ENCODE measurements around the gene SH3PXD2A. TPM values are rescaled to one million over a fixed set of nuclear protein-coding genes. Genes with fewer than 3 reads are reported as not detected.

The SH3PXD2A gene
- total RNA-seq, 2 experiments from 2014 or later = 10.2 to 10.9 TPM

- no peak for DNase-seq
- Mint-ChIP-seq H3K27me3 (no peaks in the 10 kb centered on the region), H3K27ac (no peak overlapping the region), H3K4me1 (no peaks in the 10 kb centered on the region), H3K9me3 (no peaks in the 10 kb centered on the region), H3K4me3 (no peak overlapping the region), H3K36me3 (no peaks in the 10 kb centered on the region)
These were observed 127.8 kb downstream of the SH3PXD2A start for GRCh38 chr10:103727546-103727963.

GRCh38 chr10:103726637-103727036 is 128.7 kb downstream of the SH3PXD2A start:
- no peak for DNase-seq
- Mint-ChIP-seq H3K27me3 (no peaks in the 10 kb centered on the region), H3K4me1 (no peaks in the 10 kb centered on the region), H3K4me3 (no peak overlapping the region), H3K36me3 (no peaks in the 10 kb centered on the region), H3K9me3 (no peaks in the 10 kb centered on the region), H3K27ac (no peak overlapping the region)

GRCh38 chr10:103725242-103725641 is 130.1 kb downstream of the SH3PXD2A start:
- Mint-ChIP-seq H3K27ac (no peak overlapping the region), H3K36me3 (no peaks in the 10 kb centered on the region)
- no peak for DNase-seq

GRCh38 chr10:103724771-103725170 is 130.6 kb downstream of the SH3PXD2A start:
- no peaks in the 10 kb centered on the region for H3K27me3 Mint-ChIP-seq
- no peaks in the 10 kb centered on the region for H3K36me3 Mint-ChIP-seq
- no peak for DNase-seq
- H3K4me1 Mint-ChIP-seq = no peaks in the 10 kb centered on the region
- H3K27ac Mint-ChIP-seq = no peak overlapping the region
- H3K4me3 Mint-ChIP-seq = no peak overlapping the region
- no peaks in the 10 kb centered on the region for H3K9me3 Mint-ChIP-seq

More at GRCh38 chr10:103725242-103725641, 130.1 kb downstream of the SH3PXD2A start:
- Mint-ChIP-seq H3K27me3 (no peaks in the 10 kb centered on the region), H3K4me1 (no peaks in the 10 kb centered on the region), H3K9me3 (no peaks in the 10 kb centered on the region), H3K4me3 (no peak overlapping the region)

- DNase-seq = no peak
- H3K4me1 Mint-ChIP-seq = peaks cover 1% of the 10 kb centered on the region
- no peaks in the 10 kb centered on the region for H3K36me3 Mint-ChIP-seq
- H3K9me3 Mint-ChIP-seq = no peaks in the 10 kb centered on the region
- no peaks in the 10 kb centered on the region for H3K27me3 Mint-ChIP-seq
- H3K4me3 Mint-ChIP-seq = no peak overlapping the region
- H3K27ac Mint-ChIP-seq = no peak overlapping the region
These were observed 131.3 kb downstream of the SH3PXD2A start for GRCh38 chr10:103724074-103724473.

- H3K9me3 Mint-ChIP-seq = no peaks in the 10 kb centered on the region
- peaks cover 5% of the 10 kb centered on the region for H3K4me1 Mint-ChIP-seq
- no peak for DNase-seq
- no peaks in the 10 kb centered on the region for H3K36me3 Mint-ChIP-seq
- H3K27me3 Mint-ChIP-seq = no peaks in the 10 kb centered on the region
- H3K27ac Mint-ChIP-seq = no peak overlapping the region
- H3K4me3 Mint-ChIP-seq = no peak overlapping the region
These were observed 131.8 kb downstream of the SH3PXD2A start for GRCh38 chr10:103723557-103723956.

GRCh38 chr10:103722632-103723031 is 132.7 kb downstream of the SH3PXD2A start:
- no peak for DNase-seq
- no peak overlapping the region for H3K27ac Mint-ChIP-seq

GRCh38 chr10:103720964-103721335 is 134.4 kb downstream of the SH3PXD2A start:
- H3K27me3 Mint-ChIP-seq = no peaks in the 10 kb centered on the region
- DNase-seq = no peak
- no peak overlapping the region for H3K27ac Mint-ChIP-seq
- H3K4me3 Mint-ChIP-seq = no peak overlapping the region
- no peaks in the 10 kb centered on the region for H3K36me3 Mint-ChIP-seq
- H3K9me3 Mint-ChIP-seq = no peaks in the 10 kb centered on the region
- H3K4me1 Mint-ChIP-seq = peaks cover 5% of the 10 kb centered on the region

More at GRCh38 chr10:103722632-103723031, 132.7 kb downstream of the SH3PXD2A start:
- no peaks in the 10 kb centered on the region for H3K27me3 Mint-ChIP-seq
- no peaks in the 10 kb centered on the region for H3K36me3 Mint-ChIP-seq
- H3K9me3 Mint-ChIP-seq = no peaks in the 10 kb centered on the region
- H3K4me3 Mint-ChIP-seq = no peak overlapping the region
- H3K4me1 Mint-ChIP-seq = peaks cover 5% of the 10 kb centered on the region

- peaks cover 5% of the 10 kb centered on the region for H3K4me1 Mint-ChIP-seq
- no peak for DNase-seq
- no peak overlapping the region for H3K27ac Mint-ChIP-seq
- H3K36me3 Mint-ChIP-seq = no peaks in the 10 kb centered on the region
- H3K27me3 Mint-ChIP-seq = no peaks in the 10 kb centered on the region
- H3K4me3 Mint-ChIP-seq = no peak overlapping the region
- no peaks in the 10 kb centered on the region for H3K9me3 Mint-ChIP-seq
These were observed 134.9 kb downstream of the SH3PXD2A start for GRCh38 chr10:103720328-103720963.

GRCh38 chr10:103719036-103719435 is 136.3 kb downstream of the SH3PXD2A start:
- DNase-seq = no peak
- Mint-ChIP-seq H3K27ac (no peak overlapping the region), H3K36me3 (no peaks in the 10 kb centered on the region), H3K27me3 (no peaks in the 10 kb centered on the region), H3K9me3 (no peaks in the 10 kb centered on the region), H3K4me3 (no peak overlapping the region), H3K4me1 (peaks cover 5% of the 10 kb centered on the region)

GRCh38 chr10:103718247-103718620 is 137.1 kb downstream of the SH3PXD2A start:
- DNase-seq = no peak
- Mint-ChIP-seq H3K27me3 (no peaks in the 10 kb centered on the region), H3K36me3 (no peaks in the 10 kb centered on the region), H3K9me3 (no peaks in the 10 kb centered on the region), H3K27ac (no peak overlapping the region), H3K4me3 (no peak overlapping the region), H3K4me1 (peaks cover 5% of the 10 kb centered on the region)

GRCh38 chr10:103717341-103718246 is 137.8 kb downstream of the SH3PXD2A start:
- H3K4me1 Mint-ChIP-seq = peaks cover 5% of the 10 kb centered on the region
- H3K36me3 Mint-ChIP-seq = no peaks in the 10 kb centered on the region
- H3K9me3 Mint-ChIP-seq = no peaks in the 10 kb centered on the region
- no peak overlapping the region for H3K4me3 Mint-ChIP-seq
- no peak for DNase-seq
- no peak overlapping the region for H3K27ac Mint-ChIP-seq
- no peaks in the 10 kb centered on the region for H3K27me3 Mint-ChIP-seq

GRCh38 chr10:103716206-103717160 is 138.9 kb downstream of the SH3PXD2A start:
- Mint-ChIP-seq H3K27ac (no peak overlapping the region), H3K27me3 (no peaks in the 10 kb centered on the region), H3K4me1 (peaks cover 5% of the 10 kb centered on the region), H3K9me3 (no peaks in the 10 kb centered on the region), H3K4me3 (no peak overlapping the region), H3K36me3 (no peaks in the 10 kb centered on the region)
- DNase-seq = no peak

- H3K27ac Mint-ChIP-seq = no peak overlapping the region
- H3K4me3 Mint-ChIP-seq = no peak overlapping the region
- no peaks in the 10 kb centered on the region for H3K9me3 Mint-ChIP-seq
- no peak for DNase-seq
- H3K36me3 Mint-ChIP-seq = no peaks in the 10 kb centered on the region
- H3K4me1 Mint-ChIP-seq = peaks cover 5% of the 10 kb centered on the region
- no peaks in the 10 kb centered on the region for H3K27me3 Mint-ChIP-seq
These were observed 139.9 kb downstream of the SH3PXD2A start for GRCh38 chr10:103715430-103715829.
